Mammary epithelial cell (primary cell): ENCODE measurements around the gene SMTNL2.

Source experiments
- CTCF ChIP-seq, 2 donors: IDR thresholded peaks in 1 of 2; conservative IDR thresholded peaks in 1 of 2; 2 replicates each; pipeline ENCODE4 v1.5.1; 2011 to 2012; ENCODE audit warnings: inconsistent platforms in 2 of 2, low read length in 2 of 2, mild to moderate bottlenecking in 2 of 2, control low read depth in 1 of 2, low read depth in 1 of 2; ENCODE audit not compliant: insufficient read depth in 1 of 2; ENCODE audit errors: extremely low read depth in 1 of 2
- EZH2 ChIP-seq: IDR thresholded peaks from 2 replicates; pipeline ENCODE4 v1.6.1; 2012; ENCODE audit warnings: low read length, inconsistent platforms, borderline replicate concordance

GRCh38 chr17:4565209-4566141, 18.9 kb upstream of the SMTNL2 start:
- TF ChIP-seq CTCF (conservative IDR thresholded peaks at IDR 0.05 in 1 of 2, IDR thresholded peaks at IDR 0.05 in 1 of 2; ENCODE audit: extremely low read depth in 1 of 2, insufficient read depth in 1 of 2, low read depth in 1 of 2, low read length in 2 of 2) (peak; percentile 90 to 92), EZH2 (no peak)
